KG1 (cell line): ENCODE data around the gene CHRDL1.

Source experiments
- DNase-seq: peaks from one replicate; lab custom pipeline; 2025; lab: John Stamatoyannopoulos, UW

CHRDL1 gene

GRCh38 chrX:110743679-110744340 lies 51.8 kb downstream of the CHRDL1 start:
- DNase-seq, result no peak

- DNase-seq, result no peak
Observed at GRCh38 chrX:110741213-110741796, 54.3 kb downstream of the CHRDL1 start.

- DNase-seq, result no peak
Observed at GRCh38 chrX:110734894-110735541, 60.6 kb downstream of the CHRDL1 start.

DNA sequence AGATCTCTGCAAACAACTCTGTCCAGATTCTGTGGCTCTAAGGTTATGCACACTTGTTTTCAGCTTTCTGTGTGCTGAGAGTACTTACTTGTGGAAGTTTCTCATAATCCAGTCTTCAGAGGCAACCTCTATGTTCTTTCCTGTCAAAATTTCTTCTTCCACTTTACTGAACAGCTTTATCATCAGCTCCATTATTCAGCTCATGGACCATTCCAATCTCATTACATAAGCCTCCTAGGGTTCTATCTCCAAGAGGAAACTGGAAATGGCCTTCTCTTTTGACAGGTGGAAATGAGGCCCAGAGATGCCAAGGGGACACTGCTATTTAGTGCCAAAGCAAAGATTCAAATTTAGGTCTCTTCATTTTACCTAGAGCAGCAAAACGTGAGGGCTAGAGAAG lies 61.3 kb downstream of the CHRDL1 start:
- DNase-seq, result no peak

GRCh38 chrX:110733166-110733565 lies 62.5 kb downstream of the CHRDL1 start:
- DNase-seq, result no peak

GRCh38 chrX:110732266-110732665 lies 63.4 kb downstream of the CHRDL1 start:
- DNase-seq, result no peak

DNA sequence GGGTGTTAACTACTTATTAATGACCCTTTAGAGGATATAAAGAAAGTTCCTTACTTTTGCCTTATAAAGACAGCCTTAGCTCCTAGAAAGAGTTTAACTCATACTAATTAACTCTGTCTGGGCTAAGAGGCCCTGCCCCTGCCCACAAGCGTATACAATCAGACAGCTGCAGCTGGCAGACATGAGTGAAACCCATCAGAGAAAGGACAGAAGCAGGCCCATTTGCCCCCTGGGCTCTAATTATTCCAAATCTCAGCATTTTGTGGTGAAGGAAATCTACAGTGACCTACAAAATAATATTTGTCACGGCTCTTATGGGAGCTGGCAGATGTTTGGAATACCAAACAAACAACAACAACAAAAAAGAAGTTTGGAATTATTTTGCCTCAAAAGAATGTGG lies 71.8 kb downstream of the CHRDL1 start:
- no peak for DNase-seq

- no peak for DNase-seq
Observed at GRCh38 chrX:110722135-110722534, 73.5 kb downstream of the CHRDL1 start.

- no peak for DNase-seq
Observed at GRCh38 chrX:110713666-110714065, 82.0 kb downstream of the CHRDL1 start.

GRCh38 chrX:110706446-110706845 lies 89.2 kb downstream of the CHRDL1 start:
- DNase-seq, result no peak

- no peak for DNase-seq
Observed at GRCh38 chrX:110703641-110704040, 92.0 kb downstream of the CHRDL1 start.

DNA sequence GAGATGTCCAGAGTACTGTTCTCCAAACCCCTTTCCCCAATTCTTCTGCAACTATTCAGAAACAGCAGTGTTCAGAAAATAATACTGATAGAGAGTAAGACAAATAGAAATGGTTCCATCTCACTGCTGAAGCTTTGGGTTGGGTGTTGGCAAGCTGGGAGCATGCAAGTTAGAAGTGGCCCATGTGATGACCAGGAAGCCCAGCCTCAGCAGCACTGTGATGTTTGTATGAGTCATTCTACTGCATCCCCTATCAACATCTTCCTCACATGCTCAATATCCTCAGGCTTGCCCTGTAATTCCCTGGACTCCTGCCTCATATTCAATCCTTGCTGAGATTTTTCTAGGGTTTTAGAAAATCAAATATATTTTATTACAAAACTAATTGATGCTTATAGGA lies 96.5 kb downstream of the CHRDL1 start:
- DNase-seq, result no peak

DNA sequence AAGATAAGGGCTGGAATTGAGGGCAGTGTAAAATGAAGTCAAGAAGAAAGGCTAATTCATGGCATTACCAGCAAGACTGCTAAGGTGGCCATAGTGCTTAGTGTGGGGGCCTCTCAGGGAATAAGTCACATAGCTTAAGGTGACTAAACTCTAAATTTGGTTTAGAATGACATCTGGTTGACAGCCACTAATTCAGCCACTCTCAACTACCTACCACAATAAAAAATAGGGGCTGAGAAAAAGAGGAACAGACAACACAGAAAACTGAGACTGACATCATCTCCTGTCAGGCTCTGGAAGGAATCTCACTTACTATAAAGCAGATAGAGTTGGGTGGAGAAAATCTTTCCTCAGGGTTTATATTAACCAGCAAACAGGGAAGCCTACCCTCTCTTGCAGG lies 96.9 kb downstream of the CHRDL1 start:
- no peak for DNase-seq

- DNase-seq, result no peak
Observed at GRCh38 chrX:110692866-110693265, 102.8 kb downstream of the CHRDL1 start.

DNA sequence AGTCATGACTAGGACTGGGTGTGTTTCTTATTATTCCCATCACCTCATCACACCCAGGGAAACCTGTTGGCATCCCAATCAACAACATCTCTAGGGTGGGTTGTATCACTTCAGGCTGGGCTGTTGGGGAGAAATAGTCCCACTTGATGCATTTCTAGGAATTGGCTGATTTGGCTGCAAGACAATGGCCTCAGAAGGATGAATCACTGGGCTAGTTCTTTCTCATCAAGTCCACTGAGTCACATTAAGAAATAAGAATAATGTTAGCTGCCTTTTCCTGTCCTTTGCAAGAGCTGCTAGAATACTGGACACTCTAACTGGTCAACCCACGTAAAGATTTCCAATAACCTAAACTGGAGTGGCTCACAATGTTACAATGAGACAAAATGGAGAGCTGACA lies 104.2 kb downstream of the CHRDL1 start:
- DNase-seq, result no peak

- no peak for DNase-seq
Observed at GRCh38 chrX:110684653-110685052, 111.0 kb downstream of the CHRDL1 start.

DNA sequence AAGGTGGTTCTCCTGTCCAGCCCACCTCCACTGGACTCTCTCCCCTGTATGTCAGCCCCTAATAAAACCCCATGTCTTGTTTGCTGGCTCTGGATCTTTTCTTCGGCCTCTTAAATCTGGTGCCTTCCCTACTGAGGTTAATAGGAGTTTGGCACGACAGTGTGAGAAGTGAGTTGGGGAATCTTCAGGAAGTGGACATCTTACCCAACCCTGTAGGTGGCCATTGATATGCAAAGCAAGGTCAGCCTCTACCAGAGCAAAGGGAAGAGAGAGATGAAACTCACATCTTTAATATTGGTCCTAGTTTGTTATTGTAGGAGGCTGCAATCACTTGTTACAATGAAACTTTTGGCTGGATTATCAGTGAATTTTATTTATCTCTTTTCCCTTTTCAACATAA lies 111.7 kb downstream of the CHRDL1 start:
- no peak for DNase-seq

DNA sequence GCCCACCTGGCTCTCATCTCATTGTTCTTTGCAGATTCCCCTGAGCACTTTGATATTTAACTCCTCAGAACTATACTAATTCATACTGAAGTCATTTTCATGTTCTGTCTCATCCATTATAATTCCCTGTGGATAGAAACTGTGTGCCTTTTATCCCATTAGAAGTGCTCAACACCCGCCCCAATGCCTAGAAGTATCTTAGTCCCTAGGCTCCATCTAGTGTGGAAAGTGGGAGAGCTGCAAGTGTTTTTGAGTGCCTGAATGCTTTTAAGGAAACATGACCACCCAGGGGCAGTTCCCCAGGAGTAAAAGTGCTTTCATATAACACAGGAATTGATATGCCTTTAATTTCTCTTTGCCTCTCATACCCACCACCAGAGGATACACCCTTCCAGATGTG lies 117.0 kb downstream of the CHRDL1 start:
- no peak for DNase-seq

DNA sequence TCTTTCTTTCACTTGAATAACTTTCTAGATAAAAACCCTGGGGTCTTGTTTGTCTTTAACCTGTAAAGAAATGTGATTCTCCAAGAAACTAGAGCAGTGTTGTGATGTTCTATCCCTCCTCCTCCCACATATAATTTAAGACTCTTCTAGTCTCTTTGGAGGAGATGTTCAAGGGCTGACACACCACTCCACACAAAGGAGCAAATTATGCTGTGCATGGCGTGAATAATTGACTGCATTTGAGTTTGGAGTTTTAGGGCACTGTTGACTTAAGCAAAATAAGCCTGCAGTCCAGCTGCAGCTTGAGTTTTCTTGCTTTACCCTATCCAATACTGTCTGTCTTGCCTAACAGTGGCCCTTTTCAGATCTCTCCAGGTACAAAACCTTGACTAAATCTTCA lies 119.7 kb downstream of the CHRDL1 start:
- DNase-seq, result no peak

DNA sequence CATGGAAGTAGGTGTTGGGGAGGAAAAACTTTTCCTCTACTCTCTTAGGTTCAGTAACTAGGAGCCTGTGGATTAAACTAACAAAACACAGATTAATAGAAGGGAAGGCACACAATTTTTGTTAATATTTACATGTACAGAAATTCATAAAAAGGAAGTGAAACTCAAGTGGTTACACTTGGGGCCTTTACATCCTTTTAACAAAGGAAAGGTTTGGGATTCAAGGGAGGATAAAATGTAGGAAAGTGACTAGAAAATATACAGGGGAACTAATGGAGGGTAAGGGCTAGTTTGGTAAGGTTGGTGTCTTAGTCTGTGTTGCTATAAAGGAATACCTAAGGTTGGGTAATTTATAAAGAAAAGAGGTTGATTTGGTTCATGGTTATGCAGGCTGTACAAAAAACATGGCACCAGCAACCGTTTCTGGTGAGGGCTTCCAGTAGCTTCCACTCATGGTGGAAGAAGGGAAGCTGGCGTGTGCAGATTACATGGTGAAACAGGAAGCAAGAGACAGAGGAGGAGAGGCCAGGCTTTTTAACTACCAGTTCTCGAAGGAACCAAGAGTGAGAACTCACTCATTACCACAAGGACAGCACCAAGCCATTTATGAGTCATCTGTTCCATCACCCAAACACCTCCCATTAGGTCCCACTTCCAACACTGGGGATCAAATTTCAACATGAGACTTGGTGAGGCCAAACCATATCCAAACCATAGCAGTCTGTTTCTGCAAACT lies 124.4 kb downstream of the CHRDL1 start:
- no peak for DNase-seq

GRCh38 chrX:110669572-110669971 lies 126.0 kb downstream of the CHRDL1 start:
- DNase-seq, result no peak

DNA sequence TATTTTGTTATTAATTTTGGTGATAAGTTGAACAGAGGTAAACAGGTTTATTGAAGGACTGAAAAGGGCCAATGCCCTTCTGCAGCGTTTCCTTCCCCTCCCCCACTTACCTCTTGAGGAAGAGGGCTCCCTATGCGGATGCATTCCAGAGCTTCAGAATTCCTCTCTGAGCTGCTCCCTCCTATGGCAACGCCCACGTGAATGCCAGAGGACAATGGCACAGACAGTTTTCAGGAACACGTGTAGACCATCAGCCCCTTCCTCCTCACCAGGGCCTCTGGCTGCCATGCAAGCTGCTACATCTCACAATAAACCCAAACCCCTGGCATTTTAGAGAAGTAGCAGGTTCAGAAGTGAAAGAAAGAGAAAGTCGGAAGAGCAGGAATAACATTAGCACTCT lies 127.9 kb downstream of the CHRDL1 start:
- no peak for DNase-seq
